GM12872 (cell line): ENCODE measurements around the gene MKNK1.

Experiments used
- TF ChIP-seq, protein P1 (sequence below): IDR thresholded peaks from 3 replicates; pipeline ENCODE4 v1.5.1; 2011; ENCODE audit warnings: low read depth, mild to moderate bottlenecking, low read length, moderate library complexity; ENCODE audit not compliant: insufficient read depth

The MKNK1 gene

DNA sequence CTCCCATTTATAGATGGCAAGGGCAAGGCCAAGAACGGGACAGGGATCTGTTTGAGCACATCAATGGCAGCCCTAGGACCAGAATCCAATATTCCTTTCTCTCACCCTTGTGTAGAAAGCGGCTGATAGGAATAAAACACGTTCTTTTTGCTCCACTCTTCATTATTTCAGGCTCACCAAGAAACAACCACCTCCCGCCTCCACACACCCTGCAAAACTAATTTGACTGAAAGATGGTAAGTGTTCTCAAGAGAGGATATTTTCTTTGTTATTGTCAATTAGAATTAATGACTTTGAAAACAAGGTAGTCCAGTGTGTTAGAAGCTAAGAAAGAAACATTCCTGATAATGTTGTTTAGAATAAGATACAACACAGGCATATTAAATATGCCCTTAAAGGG lies 40.7 kb downstream of the MKNK1 start:
- TF ChIP-seq, protein P1, sequence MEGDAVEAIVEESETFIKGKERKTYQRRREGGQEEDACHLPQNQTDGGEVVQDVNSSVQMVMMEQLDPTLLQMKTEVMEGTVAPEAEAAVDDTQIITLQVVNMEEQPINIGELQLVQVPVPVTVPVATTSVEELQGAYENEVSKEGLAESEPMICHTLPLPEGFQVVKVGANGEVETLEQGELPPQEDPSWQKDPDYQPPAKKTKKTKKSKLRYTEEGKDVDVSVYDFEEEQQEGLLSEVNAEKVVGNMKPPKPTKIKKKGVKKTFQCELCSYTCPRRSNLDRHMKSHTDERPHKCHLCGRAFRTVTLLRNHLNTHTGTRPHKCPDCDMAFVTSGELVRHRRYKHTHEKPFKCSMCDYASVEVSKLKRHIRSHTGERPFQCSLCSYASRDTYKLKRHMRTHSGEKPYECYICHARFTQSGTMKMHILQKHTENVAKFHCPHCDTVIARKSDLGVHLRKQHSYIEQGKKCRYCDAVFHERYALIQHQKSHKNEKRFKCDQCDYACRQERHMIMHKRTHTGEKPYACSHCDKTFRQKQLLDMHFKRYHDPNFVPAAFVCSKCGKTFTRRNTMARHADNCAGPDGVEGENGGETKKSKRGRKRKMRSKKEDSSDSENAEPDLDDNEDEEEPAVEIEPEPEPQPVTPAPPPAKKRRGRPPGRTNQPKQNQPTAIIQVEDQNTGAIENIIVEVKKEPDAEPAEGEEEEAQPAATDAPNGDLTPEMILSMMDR, result no peak

GRCh38 chr1:46562498-46562897 lies 41.6 kb downstream of the MKNK1 start:
- TF ChIP-seq, protein P1, result no peak

DNA sequence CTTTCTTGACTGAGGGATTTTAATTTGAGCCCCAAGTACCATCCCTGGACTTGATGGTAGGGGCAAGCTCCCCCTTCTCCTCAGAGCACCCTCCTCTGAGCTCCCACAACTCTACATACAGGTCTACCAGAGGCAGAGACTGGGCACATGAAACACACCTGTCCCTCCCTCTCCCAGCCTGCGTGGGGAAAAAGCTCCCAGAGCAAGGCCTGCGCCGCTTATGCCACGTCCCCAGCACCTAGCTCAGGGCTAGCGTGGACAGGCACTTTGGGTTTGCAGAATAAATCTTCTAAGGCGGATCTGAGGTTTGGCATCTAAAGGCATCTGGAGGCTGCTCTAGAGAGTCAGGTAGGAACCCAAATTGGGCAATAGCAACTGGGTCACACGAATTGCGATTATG lies 45.1 kb downstream of the MKNK1 start:
- TF ChIP-seq, protein P1, result no peak

- TF ChIP-seq, protein P1, result no peak
These were observed 45.7 kb downstream of the MKNK1 start for GRCh38 chr1:46558141-46558963.

DNA sequence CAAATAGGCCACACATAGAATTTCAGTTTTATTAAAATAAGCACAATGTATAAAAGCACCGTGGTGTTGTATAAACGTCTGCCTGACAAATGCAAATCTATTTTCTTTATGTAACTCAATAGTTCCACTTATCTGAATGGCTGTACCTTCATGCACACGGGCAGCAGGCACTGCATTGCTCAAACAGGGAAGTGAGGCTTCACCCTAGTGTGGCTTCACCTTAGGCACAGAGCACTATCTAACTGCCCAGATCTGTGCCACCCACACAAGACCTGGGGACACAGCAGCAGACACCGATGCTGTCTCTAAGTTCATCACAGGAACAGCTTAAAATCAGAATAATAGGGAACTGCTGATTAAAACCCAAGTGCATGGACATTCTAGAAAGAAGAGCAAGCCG lies 46.7 kb downstream of the MKNK1 start:
- TF ChIP-seq, protein P1, result no peak

DNA sequence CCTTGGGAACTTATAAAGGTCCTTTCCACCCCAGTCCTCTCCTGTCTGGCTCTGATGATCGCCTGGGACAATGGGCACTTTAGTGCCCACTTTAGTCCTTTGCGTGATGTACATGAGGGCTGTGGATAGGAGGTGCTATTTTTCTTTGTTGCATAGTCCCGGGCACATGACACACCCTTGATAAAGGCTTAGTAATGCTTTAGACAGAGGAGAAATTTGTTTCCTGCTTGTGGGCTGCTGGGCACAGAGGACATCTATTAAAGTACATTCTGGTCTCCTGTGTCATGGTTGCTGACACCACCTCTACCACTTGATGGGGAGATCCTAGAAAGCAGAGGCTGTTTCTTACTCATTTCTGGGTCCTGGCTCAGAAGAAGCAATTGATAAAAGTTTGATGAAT lies 47.2 kb downstream of the MKNK1 start:
- TF ChIP-seq, protein P1, result no peak

DNA sequence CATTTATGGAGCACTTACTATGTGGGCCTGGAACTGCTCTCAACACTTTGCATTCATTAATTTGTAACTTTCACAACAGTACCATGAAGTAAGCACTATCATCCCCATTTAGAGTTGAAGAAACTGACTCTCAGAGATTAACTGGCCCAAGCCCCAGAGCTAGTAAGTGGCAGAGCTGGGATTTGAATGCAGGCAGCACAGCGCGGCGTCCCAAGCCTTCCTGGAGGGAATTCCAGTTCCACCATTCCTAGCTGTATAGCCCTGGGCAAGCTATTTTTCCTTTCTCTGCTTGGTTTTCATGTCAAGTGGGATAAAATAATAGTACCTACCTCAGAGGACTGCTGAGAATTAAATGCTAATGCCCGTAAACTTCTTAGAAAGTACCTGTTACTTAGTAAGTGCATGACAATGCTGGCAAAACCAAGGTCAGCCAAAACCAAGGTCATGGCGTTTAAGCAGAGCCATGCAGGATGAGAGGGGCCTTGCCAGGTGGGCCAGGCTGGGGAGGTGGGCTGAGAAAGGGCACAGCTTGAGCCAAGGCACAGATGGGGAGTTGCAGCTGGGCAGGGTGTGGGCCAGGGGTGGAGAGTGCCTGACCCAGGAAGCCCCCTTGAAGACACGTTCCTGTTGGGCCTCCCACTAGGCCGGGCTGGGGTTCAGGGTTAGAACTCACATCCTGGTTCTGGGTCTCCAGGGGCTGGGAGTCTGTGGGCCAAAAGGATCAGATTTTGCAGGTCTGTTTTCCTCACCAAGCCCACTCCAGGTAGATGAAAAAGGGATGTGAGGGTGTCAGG lies 48.0 kb downstream of the MKNK1 start:
- TF ChIP-seq, protein P1, result no peak
